WERI-Rb-1 (cell line): ENCODE measurements around the gene PTPRN2.

Experiments
- DNase-seq: peaks from one replicate; pipeline ENCODE4 v3.0.0-alpha.2; 2020
- H3K27ac ChIP-seq: fragments of 250-450 bp; sonication (Bioruptor Pico); 2 replicates; pipeline ENCODE4 v1.5.1; 2020; ENCODE audit warnings: mild to moderate bottlenecking, moderate library complexity
- H3K27me3 ChIP-seq: fragments of 250-450 bp; sonication (Bioruptor Pico); 2 replicates; pipeline ENCODE4 v1.5.1; 2021; ENCODE audit warnings: mild to moderate bottlenecking, low read depth, moderate library complexity; ENCODE audit not compliant: insufficient read depth, severe bottlenecking
- H3K36me3 ChIP-seq: fragments of 250-450 bp; sonication (Bioruptor Pico); 2 replicates; pipeline ENCODE4 v1.5.1; 2020; ENCODE audit warnings: mild to moderate bottlenecking, moderate library complexity
- H3K4me3 ChIP-seq: 2 replicates; pipeline ENCODE4 v1.5.1; 2011; ENCODE audit warnings: low read depth, mild to moderate bottlenecking, control low read depth, low read length
- H3K9me3 ChIP-seq: fragments of 250-450 bp; sonication (Bioruptor Pico); 2 replicates; pipeline ENCODE4 v1.5.1; 2021; ENCODE audit warnings: mild to moderate bottlenecking, moderate library complexity; ENCODE audit not compliant: severe bottlenecking
- TF ChIP-seq, protein P1 (sequence below): IDR thresholded peaks from 2 replicates; pipeline ENCODE4 v1.5.1; 2011; ENCODE audit warnings: low read depth, mild to moderate bottlenecking, control low read depth, inconsistent platforms, low read length

The PTPRN2 gene

DNA sequence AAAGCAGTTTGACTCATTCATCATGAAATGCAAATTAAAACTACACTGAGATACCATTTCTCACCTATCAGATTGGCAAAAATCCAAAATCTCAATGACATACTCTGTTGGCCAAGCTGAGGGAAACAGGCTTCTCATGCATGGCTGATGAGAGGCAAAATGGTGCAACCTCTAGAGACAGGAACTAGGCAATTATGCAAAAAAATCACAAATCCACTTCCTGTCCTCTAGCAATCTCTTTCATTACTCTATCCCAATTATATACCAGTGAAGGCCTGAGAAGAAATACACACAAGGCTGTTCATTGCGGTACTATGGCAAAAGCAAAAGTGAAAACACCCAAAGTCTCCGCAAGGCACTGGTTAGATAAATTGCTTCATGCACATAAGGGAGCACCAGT lies 25.9 kb upstream of the PTPRN2 start:
- TF ChIP-seq, protein P1, sequence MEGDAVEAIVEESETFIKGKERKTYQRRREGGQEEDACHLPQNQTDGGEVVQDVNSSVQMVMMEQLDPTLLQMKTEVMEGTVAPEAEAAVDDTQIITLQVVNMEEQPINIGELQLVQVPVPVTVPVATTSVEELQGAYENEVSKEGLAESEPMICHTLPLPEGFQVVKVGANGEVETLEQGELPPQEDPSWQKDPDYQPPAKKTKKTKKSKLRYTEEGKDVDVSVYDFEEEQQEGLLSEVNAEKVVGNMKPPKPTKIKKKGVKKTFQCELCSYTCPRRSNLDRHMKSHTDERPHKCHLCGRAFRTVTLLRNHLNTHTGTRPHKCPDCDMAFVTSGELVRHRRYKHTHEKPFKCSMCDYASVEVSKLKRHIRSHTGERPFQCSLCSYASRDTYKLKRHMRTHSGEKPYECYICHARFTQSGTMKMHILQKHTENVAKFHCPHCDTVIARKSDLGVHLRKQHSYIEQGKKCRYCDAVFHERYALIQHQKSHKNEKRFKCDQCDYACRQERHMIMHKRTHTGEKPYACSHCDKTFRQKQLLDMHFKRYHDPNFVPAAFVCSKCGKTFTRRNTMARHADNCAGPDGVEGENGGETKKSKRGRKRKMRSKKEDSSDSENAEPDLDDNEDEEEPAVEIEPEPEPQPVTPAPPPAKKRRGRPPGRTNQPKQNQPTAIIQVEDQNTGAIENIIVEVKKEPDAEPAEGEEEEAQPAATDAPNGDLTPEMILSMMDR: no peak
- no peaks in the 10 kb centered on the region for H3K27me3 ChIP-seq
- no peak overlapping the region for H3K27ac ChIP-seq
- no peaks in the 10 kb centered on the region for H3K9me3 ChIP-seq
- H3K36me3 ChIP-seq: peaks cover 1% of the 10 kb centered on the region
- no peak overlapping the region for H3K4me3 ChIP-seq
- DNase-seq: no peak

DNA sequence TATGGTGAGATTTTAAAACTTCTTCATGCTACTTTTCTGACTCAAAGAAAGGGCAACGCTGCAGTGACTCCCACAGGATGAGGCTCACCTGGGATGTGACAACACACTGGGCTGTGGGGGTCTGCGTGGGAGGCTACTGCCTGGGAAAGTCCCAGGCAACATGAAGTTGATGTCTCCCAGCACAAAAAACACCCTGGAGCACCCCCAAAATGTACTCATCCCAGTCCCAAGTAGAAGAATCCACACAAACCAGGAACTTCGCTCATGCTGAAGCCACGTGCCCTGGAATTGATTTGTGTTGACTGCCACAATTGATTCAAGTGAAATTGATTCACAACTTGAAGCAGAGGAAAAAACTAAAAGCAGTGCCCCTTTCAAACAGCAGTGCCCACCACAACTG lies 24.9 kb upstream of the PTPRN2 start:
- TF ChIP-seq, protein P1: no peak
- Histone ChIP-seq H3K4me3 (no peak overlapping the region), H3K27ac (no peak overlapping the region), H3K36me3 (peaks cover 6% of the 10 kb centered on the region), H3K27me3 (no peaks in the 10 kb centered on the region), H3K9me3 (no peaks in the 10 kb centered on the region)
- DNase-seq: no peak

DNA sequence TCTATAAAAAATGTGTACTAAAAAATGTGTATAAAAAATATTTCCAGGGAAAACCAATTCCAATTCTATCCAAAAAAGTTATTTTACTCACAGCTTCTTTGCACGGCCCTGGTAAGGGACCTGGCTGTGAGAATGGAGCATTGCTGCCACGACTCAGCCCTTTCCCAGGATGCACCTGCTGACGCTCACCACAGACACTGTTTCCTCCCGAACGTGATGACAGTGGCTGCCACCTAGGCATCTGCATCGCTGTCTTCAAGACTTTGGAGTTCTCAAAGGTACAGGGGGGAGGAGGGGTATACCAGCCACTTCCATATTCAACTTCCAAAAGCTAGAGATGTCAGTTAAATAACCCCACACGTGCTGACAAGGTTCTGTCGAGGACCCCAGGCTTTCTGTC lies 23.9 kb upstream of the PTPRN2 start:
- TF ChIP-seq, protein P1: no peak
- Histone ChIP-seq H3K27ac (no peak overlapping the region), H3K9me3 (no peaks in the 10 kb centered on the region), H3K27me3 (no peaks in the 10 kb centered on the region), H3K4me3 (no peak overlapping the region), H3K36me3 (peaks cover 12% of the 10 kb centered on the region)
- DNase-seq: no peak

DNA sequence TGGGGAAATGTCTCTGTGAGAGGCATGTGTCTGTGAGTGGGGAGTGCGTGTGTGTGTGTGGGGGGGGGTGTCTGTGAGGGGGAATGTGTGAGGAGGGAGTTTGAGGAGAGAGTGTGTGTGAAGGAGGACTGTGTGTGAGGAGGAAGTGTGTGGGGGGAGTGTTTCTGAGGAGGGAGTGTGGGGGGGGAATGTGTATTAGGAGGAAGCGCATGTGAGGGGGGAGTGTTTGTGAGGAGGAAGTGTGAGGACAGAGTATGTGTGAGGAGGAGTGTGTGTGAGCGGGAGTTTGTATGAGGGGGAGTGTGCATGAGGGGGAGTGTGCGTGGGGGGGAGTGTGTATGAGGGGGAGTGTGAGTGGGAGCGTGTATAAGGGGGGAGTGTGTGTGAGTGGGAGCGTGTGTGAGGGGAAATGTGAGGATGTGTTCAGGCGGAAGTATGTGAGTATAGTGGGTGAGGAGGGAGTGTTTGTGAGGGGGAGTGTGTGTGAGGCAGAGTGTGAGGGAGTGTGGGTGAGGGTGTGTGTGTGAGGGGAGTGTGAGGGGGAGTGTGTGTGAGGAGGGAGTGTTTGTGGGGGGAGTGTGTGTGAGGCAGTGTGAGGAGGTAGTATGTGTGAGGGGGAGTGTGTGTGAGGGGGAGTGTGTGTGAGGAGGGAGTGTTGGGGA lies 21.8 kb upstream of the PTPRN2 start:
- Histone ChIP-seq H3K36me3 (peaks cover 18% of the 10 kb centered on the region), H3K27me3 (no peaks in the 10 kb centered on the region), H3K9me3 (no peaks in the 10 kb centered on the region), H3K27ac (no peak overlapping the region), H3K4me3 (no peak overlapping the region)
- DNase-seq: no peak
- TF ChIP-seq, protein P1: no peak

DNA sequence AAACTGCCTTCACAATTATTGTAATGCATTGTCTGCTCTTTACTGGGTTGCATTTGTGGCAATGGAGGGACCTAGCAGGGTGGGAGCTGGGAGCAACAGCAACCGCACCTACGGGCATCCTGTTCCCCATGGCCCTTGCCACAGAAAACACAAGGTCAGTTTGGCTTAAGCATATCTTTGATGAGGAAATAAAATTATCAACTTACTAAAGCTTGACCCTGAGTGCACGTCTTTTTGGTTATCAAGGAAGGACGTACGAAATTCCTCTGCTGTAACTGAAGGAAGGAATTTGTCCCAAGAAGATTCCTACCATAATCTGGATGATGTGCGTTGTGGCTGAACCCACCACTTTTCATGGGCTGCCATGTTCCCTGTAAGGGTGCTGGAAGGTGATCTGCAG lies 19.9 kb upstream of the PTPRN2 start:
- TF ChIP-seq, protein P1: no peak
- Histone ChIP-seq H3K27ac (no peak overlapping the region), H3K36me3 (peaks cover 21% of the 10 kb centered on the region), H3K4me3 (no peak overlapping the region), H3K27me3 (no peaks in the 10 kb centered on the region), H3K9me3 (no peaks in the 10 kb centered on the region)
- DNase-seq: no peak
